ENCODE data around the gene CASZ1.

The CASZ1 gene

GRCh38 chr1:10673109-10673711, 123.2 kb downstream of the CASZ1 start:
- no peak for DNase-seq (ENCODE audit: low read depth in 2 of 2)

GRCh38 chr1:10672343-10673050, 123.9 kb downstream of the CASZ1 start:
- DNase-seq (ENCODE audit: low read depth in 2 of 2) = no peak

DNA sequence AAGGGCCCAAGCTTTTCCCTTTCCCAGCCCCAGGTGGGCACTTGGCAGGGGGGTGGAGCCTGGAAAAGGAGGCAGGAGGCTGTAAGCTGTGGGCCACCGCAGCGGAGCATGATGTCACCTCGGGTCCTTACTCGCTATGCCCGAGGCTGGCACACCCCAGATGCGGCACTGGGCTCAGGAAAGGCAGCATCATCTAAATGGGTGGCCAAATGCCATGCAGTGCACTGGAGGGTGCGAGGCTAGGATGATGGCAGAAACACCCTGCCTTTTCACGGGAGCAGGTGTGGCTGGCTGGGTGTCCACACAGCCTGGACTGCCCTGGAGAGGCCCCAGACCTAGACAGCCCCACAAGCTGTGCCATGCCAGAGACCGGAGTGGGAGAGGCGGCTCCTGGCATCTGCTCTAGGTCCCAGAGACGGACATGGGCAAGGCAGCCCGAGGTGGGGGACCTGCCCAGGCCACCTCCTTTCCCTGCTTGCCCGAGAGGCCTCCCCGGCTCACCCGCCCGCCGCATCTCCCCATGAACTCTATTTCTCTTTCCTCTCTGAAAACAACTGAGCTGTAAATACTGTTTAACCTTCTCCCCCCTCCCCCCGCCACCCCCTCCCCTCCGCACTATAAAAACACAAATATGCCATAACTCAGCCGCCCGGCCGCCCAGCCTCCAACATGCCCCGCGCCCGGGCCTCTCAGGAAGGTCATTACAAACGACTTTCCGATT, 124.7 kb downstream of the CASZ1 start:
- no peak for DNase-seq (ENCODE audit: low read depth in 2 of 2)

DNA sequence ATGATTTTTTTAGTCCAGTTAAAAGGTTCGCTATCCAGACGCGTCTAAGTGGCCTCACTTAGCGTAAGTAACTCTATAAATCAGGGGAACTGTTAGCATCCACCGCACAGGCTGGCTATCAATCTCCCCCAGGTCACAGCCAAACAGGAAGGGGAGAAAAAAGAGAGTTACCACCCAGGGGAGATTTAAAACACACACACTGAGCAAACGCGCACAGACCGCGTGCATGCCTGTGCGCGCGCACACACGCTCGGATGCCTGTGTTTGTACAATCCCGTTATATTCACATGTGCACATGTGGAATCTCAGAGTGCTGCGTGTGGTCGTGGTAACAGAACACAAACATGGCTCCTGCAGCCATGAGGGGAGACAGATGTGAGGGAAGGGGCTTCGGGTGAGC, 125.4 kb downstream of the CASZ1 start:
- DNase-seq (ENCODE audit: low read depth in 2 of 2) = no peak

DNA sequence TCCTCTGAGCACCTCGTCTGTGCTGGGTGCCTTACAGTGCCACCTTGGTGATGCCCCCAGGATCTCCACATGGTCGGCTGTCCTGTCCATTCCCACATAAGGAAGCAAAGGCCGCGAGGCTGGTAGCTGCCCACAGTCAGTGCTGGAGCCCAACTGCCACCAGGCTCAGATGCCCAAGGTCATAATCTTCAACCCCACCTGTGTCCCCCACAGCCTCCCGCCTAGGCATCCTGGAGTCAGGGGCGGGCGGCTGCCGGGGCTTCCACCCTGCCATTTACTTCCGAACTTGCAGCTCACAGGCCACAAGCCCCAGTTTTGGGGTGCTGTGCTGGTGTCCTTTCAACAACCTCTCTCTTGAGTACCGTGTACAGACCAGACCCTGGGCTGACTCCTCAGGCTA, 126.3 kb downstream of the CASZ1 start:
- DNase-seq (ENCODE audit: low read depth in 2 of 2) = no peak

DNA sequence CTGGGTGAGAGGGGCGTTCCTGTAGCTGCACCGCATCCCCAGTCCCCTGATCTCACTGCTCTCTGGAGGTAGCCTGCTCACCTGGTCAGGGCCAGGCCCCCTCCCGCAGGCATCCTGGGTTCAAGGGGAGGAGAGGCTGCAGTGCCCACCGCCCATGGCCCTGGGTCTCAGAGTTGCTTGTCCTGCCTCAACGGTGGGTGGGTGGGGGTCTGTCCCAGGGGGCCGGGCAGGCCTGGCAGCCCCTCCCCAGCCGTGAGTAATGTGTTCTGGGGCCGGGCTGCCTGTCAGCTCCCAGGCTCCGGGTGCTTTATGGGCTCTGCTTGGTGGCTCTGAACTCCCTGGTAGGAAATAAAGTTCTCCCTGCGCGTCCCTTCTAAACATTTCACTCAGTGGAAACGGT, 126.9 kb downstream of the CASZ1 start:
- no peak for DNase-seq (ENCODE audit: low read depth in 2 of 2)

DNA sequence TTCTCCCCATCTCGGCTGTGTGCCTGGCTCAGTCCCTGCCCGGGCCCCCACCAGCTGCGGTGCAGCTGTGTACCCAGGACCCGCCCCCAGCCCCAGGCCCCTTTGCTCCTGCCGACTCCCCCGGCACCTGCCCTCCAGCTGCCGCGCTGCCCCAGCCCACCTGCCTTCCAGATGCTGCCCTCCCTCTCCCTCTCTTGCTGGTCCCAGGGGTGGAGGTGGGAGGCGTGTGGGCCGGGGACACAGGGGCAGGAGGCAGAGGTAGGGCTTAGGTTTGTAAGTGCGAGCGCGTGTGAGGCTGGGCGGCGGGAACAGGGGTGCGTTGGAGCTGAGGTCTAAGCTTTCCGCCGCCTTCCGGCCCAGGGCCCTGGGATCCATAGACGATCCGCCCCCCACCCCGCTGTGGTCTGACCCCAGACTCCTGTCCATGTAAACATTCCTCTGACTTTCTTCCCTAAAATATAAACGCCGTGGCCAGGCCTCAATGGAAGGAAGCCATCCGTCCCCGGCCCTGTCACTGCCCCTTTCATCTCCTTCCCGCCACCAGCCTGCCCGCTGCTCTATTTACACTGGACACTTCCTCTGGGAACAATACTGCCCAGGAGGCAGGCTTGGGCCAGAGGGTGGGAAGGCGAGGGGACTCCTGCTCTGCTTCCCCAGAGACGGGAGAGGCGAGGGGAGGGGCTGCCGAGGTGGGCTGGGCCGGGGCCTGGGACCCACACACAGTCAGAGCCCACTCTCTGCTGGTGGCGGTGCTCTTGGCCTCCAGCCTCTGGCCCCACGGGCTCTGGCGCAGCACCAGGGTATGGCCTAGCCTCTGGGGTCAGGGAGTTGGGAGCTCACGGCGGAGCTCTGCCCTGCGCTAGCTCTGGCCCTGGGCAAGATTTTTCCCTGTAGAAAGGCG, 128.3 kb downstream of the CASZ1 start:
- no peak for DNase-seq (ENCODE audit: low read depth in 2 of 2)

DNA sequence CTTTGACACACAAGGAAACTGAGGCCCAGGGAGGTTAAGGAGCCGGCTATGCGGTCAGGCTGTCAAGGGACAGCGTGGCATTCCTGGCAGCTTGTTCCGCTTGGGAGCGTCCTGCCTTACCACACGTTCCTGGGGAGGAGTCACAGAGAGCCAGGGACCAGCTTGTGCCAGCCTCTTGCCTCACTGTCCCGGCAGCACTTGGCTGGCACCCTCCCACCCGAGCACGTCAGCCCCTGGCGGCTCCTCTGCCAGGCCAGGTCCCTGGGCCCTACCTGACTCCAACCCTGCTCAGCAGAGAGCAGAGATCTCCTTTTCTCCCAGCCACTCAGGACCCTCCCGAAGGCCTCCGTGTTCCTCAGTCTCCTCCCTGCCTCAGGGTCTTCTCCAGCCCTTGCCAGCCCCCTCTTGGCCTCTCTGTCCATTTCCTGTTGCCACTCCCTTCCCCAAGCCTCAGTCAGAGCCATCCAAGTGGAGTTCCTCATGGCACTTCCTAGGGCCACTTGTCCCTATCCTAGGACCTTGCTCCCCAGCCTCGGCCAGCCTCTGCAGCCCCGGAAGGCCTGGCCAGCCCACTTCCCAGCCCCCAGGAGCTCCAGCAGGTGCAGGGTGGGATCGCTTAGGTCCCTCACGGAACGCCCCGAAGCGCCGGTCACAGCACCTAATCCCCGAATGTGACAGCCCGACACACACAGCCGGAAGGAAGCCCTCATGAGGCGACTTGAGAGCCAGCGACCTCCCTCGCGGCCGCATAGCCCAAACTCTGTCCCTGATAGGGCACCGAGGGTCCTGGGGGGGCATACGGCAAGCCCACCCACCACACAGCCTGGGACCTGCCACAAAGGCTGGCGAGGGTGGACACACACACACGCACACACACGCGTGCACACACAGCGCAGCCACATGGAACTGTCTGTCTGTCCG, 130.3 kb downstream of the CASZ1 start:
- DNase-seq (ENCODE audit: low read depth in 2 of 2) = no peak

DNA sequence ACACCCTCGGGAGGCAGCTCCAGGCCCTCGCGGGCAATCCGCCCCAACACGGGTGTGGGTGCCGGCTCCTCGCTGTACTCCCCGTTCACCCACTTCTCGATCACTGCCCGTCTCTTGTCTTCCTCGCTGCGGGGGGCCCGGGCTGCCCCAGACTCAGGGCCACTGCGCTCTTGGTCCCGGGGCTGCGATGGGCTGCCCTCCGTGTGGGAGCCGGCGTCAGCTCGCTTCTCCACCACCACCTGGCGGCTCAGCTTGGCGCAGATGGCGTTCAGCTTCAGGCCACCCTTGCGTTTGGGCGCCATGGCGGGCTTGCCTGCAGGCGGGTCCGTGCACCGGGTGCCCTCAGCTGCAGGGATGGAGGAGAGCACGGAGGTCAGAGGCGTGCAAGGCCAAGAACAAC, 131.2 kb downstream of the CASZ1 start:
- DNase-seq (ENCODE audit: low read depth in 2 of 2) = no peak

DNA sequence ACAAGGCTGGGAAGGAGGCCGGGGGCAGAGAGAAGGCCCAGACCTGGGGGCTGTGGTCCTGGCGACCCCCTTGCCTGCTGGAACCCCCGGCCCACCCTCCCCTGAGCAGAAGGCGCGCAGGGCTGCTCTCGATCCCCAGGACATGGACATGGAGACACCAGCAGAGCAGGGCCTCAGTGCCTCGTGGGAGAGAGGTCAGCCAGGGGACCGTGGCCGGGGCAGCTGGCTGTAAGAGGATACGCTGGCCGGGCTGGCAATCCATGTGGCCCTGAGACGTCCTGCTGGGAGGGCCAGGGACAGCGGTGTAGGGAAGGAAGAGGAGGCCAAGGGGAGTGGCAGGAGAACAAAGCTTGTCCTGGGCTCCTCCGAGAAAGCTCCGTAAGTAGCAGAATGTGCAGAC, 132.2 kb downstream of the CASZ1 start:
- DNase-seq (ENCODE audit: low read depth in 2 of 2) = no peak

DNA sequence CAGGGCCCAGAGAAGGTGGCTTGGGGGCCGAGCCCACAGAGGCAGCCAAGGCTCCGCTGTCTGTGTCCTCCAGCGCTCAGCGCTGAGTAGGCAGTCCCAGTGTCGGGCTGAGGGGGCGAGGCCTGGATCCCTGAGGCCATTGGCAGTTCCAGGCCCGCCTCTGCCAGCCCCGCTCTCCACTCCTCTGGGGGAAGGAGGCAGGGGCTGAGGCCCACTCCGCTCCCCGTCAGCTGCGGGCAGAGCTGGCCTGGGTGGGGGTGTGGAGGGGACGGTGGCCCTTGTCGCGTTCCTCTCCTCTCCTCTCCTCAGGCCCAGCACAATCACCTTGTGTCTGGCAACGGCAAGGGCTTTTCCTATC, 132.8 kb downstream of the CASZ1 start:
- no peak for DNase-seq (ENCODE audit: low read depth in 2 of 2)

- no peak for DNase-seq (ENCODE audit: low read depth in 2 of 2)
Measured at GRCh38 chr1:10662824-10663677, 133.4 kb downstream of the CASZ1 start.

- DNase-seq (ENCODE audit: low read depth in 2 of 2) = no peak
Measured at GRCh38 chr1:10662090-10662688, 134.3 kb downstream of the CASZ1 start.

- DNase-seq (ENCODE audit: low read depth in 2 of 2) = no peak
Measured at GRCh38 chr1:10661453-10661852, 135.0 kb downstream of the CASZ1 start.

DNA sequence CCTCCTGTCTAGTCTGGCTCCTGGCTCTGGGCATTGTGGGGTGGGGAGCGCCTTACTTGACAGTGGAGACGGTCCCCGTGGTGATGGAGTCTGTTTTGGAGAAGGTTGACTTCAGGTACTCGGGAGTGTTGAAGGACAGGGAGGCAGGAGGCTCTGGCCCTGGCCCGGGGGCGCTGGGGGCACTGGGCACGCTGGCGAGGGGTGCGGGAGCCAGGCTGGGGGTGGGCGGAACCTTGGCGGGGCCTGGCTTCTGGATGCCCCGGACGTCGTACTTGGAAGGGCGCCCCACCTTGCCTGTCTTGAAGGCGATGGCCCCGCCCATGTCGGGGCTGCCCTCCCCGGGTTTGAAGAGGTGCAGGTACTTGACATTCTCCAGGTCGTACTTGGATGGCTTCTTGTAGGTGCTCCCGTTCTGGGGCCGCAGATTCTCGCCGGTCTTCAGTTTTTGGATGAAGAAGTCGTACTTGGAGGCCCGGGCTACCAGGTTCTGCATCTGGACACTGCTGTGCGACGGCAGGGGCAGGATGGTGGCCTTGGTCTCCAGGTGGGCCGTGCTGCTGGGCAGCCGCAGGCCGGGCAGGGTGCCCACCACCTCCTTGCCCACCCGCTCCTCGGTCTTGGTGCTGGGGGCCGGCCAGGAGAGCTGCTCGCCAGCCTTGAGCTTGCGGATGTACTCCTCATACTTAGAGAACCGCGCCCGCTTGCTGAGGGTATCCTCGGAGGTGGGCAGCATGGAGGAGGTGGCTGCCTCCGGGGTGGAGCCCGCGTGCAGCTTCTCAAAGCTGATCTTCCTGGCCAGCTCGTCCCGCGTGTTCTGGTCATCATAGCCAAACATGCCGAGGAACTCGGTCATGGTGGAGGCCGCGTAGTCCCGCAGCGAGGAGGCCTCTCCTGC, 136.6 kb downstream of the CASZ1 start:
- no peak for DNase-seq (ENCODE audit: low read depth in 2 of 2)

- no peak for DNase-seq (ENCODE audit: low read depth in 2 of 2)
Measured at GRCh38 chr1:10659218-10659617, 137.2 kb downstream of the CASZ1 start.

GRCh38 chr1:10658396-10659066, 137.9 kb downstream of the CASZ1 start:
- no peak for DNase-seq (ENCODE audit: low read depth in 2 of 2)

All from stimulated activated CD4-positive, alpha-beta T cell treated with anti-CD3 and anti-CD28 coated beads, Interleukin-4, amount 100 ng/mL, for 48 hours (primary cell).